HEK293T (cell line): Measurements from ENCODE around the gene PALLD.

Source experiments
- ELF4 ChIP-seq: fragments of 450-650 bp; IDR thresholded peaks from 2 replicates; pipeline ENCODE4 v1.6.1; 2017; ENCODE audit warnings: antibody characterized with exemption
- FOXK2 ChIP-seq: fragments of 450-650 bp; IDR thresholded peaks from 2 replicates; pipeline ENCODE4 v1.6.1; 2016; ENCODE audit warnings: mild to moderate bottlenecking
- SP1 ChIP-seq: fragments of 450-650 bp; IDR thresholded peaks from 2 replicates; pipeline ENCODE4 v1.6.1; 2017

GRCh38 chr4:168837922-168838321 lies 341.1 kb downstream of the PALLD start:
- no peak for TF ChIP-seq FOXK2
- no peak for TF ChIP-seq SP1
- no peak for TF ChIP-seq ELF4
